Esophagus squamous epithelium (tissue), 4 donors: ENCODE measurements around the gene HMGCL.

Source experiments
- POLR2A ChIP-seq, 4 donors: fragments of 450-650 bp; IDR thresholded peaks; one replicate each; pipeline ENCODE4 v1.6.1; 2017; ENCODE audit warnings: antibody characterized with exemption in 4 of 4, mild to moderate bottlenecking in 4 of 4, moderate library complexity in 3 of 4
- TF ChIP-seq, protein P1 (sequence below), 6 experiments: fragments of 450-650 bp in 4 of 6; fragments of 200-600 bp in 2 of 6; sonication (generic) in 2 of 6; IDR thresholded peaks; one replicate each; pipeline ENCODE4 v1.5.1; 2016 to 2019; ENCODE audit warnings: antibody characterized with exemption in 6 of 6, mild to moderate bottlenecking in 4 of 6, moderate library complexity in 4 of 6

GRCh38 chr1:23823767-23824166 is 1.5 kb downstream of the HMGCL start:
- TF ChIP-seq, protein P1, sequence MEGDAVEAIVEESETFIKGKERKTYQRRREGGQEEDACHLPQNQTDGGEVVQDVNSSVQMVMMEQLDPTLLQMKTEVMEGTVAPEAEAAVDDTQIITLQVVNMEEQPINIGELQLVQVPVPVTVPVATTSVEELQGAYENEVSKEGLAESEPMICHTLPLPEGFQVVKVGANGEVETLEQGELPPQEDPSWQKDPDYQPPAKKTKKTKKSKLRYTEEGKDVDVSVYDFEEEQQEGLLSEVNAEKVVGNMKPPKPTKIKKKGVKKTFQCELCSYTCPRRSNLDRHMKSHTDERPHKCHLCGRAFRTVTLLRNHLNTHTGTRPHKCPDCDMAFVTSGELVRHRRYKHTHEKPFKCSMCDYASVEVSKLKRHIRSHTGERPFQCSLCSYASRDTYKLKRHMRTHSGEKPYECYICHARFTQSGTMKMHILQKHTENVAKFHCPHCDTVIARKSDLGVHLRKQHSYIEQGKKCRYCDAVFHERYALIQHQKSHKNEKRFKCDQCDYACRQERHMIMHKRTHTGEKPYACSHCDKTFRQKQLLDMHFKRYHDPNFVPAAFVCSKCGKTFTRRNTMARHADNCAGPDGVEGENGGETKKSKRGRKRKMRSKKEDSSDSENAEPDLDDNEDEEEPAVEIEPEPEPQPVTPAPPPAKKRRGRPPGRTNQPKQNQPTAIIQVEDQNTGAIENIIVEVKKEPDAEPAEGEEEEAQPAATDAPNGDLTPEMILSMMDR (IDR thresholded peaks at IDR 0.05), result no peak
- TF ChIP-seq POLR2A (IDR thresholded peaks at IDR 0.05), result no peak
